HPDE6-E6E7 (cell line): Measurements from ENCODE around the gene PAK4.

Source experiments
- DNase-seq: peaks from one replicate; pipeline ENCODE4 v3.0.0; 2011; ENCODE audit warnings: missing footprints; ENCODE audit errors: extremely low spot score

Gene PAK4

GRCh38 chr19:39146686-39147450 is 21.3 kb downstream of the PAK4 start:
- no peak for DNase-seq

- no peak for DNase-seq
These were observed 21.9 kb downstream of the PAK4 start for GRCh38 chr19:39147480-39147879.

- DNase-seq: no peak
These were observed 23.4 kb downstream of the PAK4 start for GRCh38 chr19:39148939-39149529.

GRCh38 chr19:39150235-39150634 is 24.6 kb downstream of the PAK4 start:
- no peak for DNase-seq

- no peak for DNase-seq
These were observed 25.4 kb downstream of the PAK4 start for GRCh38 chr19:39150807-39151600.

- DNase-seq: no peak
These were observed 26.5 kb downstream of the PAK4 start for GRCh38 chr19:39152066-39152465.

- DNase-seq: no peak
These were observed 28.6 kb downstream of the PAK4 start for GRCh38 chr19:39154100-39154628.

- peak; percentile 77 for DNase-seq
These were observed 29.1 kb downstream of the PAK4 start for GRCh38 chr19:39154629-39155100.

- no peak for DNase-seq
These were observed 29.6 kb downstream of the PAK4 start for GRCh38 chr19:39155114-39155700.

- no peak for DNase-seq
These were observed 30.2 kb downstream of the PAK4 start for GRCh38 chr19:39155741-39156140.

GRCh38 chr19:39156326-39157230 is 31.0 kb downstream of the PAK4 start:
- no peak for DNase-seq

- DNase-seq: no peak
These were observed 31.9 kb downstream of the PAK4 start for GRCh38 chr19:39157275-39157996.

- no peak for DNase-seq
These were observed 32.4 kb downstream of the PAK4 start for GRCh38 chr19:39157997-39158389.

GRCh38 chr19:39158646-39159260 is 33.2 kb downstream of the PAK4 start:
- no peak for DNase-seq

GRCh38 chr19:39160523-39160861 is 34.9 kb downstream of the PAK4 start:
- DNase-seq: no peak

GRCh38 chr19:39160889-39161672 is 35.5 kb downstream of the PAK4 start:
- DNase-seq: no peak

GRCh38 chr19:39162441-39163043 is 37.0 kb downstream of the PAK4 start:
- no peak for DNase-seq

GRCh38 chr19:39163621-39164020 is 38.0 kb downstream of the PAK4 start:
- no peak for DNase-seq

GRCh38 chr19:39164289-39164688 is 38.7 kb downstream of the PAK4 start:
- no peak for DNase-seq
